GM19099 (cell line): ENCODE results near the gene KCNG2.

Experiments
- POLR2A ChIP-seq: IDR thresholded peaks from 3 replicates; pipeline ENCODE4 v1.6.1; 2011; ENCODE audit warnings: low read depth; ENCODE audit not compliant: insufficient read length; ENCODE audit errors: extremely low read depth

KCNG2 gene

GRCh38 chr18:79939096-79939495, 141.4 kb downstream of the KCNG2 start:
- no peak for TF ChIP-seq POLR2A

GRCh38 chr18:79940126-79940813, 142.5 kb downstream of the KCNG2 start:
- TF ChIP-seq POLR2A, result no peak

DNA sequence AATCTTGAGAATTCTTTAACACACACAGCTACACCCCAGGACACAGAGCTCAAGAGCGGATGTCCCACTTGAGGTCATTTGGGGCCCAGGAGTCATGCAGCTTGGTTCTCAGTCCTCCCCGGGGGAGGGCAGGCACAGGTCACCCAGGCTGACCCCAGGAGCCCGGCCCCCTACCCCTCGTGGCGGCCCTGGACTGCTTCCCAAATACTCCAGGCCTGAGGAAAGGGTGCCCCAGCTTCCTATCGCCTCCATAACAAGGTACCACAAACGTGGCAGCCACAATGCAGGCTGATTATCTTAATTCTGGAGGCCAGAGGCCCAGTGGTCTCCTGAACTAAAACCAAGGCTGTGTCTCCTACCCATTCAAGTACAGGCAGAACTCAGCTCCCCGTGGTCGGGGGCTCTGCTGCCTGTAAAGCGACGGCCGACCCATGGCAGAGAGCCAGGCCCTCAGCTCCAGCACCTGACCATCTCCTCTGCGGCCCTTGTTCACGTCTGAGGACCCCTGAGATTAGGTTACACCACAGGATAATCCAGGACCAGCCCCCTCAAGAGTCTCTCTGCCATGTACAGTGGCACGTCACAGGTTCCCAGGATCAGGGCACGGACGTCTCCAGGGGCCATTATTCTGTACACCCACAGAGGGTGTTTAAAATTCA, 143.2 kb downstream of the KCNG2 start:
- no peak for TF ChIP-seq POLR2A

- no peak for TF ChIP-seq POLR2A
Observed at GRCh38 chr18:79941473-79942119, 143.9 kb downstream of the KCNG2 start.

DNA sequence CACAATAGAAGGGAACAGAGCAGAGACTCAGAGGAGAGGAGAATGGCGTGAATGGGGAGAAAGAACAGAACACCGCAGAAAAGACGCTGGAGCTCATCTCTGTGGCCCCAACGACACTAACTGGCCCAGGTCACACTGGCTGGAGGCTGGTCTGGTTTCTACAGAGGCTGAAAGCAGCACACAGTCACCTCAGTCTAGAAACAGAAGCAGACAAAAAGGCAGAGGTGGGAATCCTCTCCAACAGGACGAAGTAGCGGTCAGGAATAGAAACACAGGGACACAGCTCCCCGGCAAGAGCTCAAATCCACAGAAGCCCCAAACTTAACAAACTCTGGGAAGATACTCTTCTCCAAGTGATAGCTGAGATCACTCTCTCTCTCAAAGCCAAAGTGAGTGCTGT, 144.5 kb downstream of the KCNG2 start:
- TF ChIP-seq POLR2A, result no peak

DNA sequence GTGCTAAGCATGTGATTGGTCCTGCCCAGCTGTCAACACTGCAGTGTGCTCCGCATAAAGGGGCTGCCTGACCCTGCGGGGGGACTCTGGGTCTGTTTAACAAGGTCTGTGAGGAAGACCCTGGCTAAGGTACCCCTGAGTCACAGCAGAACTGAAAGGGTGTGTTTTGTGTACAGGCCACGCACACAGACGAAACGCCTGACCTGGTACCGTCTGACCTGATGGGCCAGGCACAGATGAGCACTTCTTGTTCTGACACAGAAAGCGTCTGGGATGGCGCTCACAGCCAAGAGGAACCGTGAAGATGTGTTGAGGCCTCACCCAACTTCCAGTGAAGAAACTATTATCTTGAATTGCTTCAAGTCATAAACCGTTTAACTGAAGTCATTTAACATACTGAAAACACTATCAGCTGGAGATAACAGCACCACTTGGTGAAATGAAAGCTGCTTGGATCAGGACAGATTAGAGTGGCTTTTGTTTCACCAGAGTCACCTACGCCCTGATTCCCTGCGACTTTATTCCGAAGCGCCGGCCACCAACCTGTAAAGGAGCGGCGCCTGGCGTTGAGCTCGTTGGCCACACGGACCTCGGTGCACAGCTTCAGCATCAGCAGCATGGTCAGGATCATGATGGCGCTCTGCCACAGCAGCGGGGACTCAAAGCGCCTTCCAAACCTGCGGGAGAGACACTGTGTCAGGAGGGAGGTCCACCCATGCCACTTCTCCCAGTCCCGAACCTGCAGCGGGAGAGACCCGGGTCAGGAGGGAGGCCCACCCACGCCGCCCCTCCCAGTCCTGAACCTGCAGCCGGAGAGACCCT, 145.3 kb downstream of the KCNG2 start:
- TF ChIP-seq POLR2A, result no peak

DNA sequence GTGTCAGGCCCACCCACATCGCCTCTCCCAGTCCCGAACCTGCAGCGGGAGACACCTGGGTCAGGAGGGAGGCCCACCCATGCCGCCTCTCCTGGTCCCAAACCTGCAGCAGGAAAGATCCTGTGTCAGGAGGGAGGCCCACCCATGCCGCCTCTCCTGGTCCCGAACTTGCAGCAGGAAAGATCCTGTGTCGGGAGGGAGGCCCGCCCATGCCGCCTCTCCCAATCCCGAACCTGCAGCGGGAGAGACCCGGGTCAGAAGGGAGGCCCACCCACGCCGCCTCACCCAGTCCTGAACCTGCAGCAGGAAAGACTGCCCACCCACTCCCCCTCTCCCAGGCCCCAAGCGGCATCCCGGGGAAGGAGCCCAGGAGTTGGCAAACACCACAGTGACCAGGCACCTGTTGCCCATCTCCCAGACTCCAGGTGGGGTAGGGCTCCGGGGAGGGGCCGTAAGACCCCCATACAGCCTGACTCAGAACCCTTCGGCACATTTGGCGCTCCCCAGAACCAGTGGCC, 145.9 kb downstream of the KCNG2 start:
- TF ChIP-seq POLR2A, result no peak

GRCh38 chr18:79944126-79944731, 146.5 kb downstream of the KCNG2 start:
- no peak for TF ChIP-seq POLR2A

DNA sequence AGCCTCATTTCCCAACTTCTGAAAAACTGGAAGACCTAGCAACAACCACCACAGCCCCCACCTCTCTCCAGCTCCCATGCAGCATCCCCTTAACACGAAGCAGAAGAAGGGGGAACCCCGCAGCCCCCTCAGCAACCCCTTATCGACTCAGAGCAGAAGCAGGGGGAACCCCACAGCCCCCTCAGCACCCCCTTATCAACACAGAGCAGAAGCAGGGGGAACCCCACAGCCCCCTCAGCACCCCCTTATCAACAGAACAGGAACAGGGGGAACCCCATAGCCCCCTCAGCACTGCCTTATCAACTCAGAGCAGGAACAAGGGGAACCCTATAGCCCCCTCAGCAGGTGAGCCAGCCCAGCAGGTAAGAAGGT, 147.0 kb downstream of the KCNG2 start:
- no peak for TF ChIP-seq POLR2A

DNA sequence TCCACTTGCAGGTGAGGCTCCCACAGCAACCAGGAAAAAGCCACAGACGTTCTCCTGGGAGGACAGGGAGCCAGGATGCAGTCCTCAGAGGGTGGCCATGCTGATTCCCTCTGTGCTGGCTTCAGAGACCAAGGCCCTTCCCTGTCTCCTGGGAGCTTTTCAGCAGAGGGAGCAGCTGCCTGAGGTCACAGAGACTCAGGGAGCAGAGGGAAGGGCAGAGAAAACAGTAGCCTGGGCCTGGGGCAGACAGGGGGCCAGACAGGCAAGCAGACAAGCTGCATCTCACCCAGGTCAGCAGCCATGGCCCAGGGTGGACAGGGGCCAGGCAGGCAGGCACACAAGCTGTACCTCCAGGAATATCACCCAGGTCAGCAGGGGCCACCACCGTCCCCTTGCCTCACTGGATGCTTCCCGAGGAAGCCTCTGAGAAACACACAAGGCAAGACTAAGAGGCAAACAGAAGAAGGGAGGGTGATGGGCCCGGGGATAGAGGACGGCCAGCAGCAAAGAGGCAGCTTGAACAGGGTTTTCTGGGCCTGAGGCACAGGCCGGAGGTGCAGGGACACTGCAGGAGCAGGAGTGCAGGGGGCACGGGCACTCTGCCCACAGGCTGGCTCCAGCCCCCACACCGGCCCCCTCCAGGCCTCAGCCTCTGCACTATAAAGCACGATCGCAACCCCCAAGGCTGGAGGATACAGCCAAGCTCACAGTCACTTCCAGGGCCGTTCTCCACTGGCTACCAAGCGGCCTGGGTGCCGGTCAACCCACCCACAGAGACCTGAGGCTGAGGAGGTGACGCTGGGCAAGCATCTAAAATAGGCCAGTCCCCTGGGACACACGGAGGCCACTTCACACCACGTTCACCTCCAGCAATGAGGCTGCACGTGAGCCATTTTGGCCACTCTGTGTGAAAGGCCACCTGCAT, 147.6 kb downstream of the KCNG2 start:
- TF ChIP-seq POLR2A, result no peak

GRCh38 chr18:79947054-79947755, 149.5 kb downstream of the KCNG2 start:
- no peak for TF ChIP-seq POLR2A

DNA sequence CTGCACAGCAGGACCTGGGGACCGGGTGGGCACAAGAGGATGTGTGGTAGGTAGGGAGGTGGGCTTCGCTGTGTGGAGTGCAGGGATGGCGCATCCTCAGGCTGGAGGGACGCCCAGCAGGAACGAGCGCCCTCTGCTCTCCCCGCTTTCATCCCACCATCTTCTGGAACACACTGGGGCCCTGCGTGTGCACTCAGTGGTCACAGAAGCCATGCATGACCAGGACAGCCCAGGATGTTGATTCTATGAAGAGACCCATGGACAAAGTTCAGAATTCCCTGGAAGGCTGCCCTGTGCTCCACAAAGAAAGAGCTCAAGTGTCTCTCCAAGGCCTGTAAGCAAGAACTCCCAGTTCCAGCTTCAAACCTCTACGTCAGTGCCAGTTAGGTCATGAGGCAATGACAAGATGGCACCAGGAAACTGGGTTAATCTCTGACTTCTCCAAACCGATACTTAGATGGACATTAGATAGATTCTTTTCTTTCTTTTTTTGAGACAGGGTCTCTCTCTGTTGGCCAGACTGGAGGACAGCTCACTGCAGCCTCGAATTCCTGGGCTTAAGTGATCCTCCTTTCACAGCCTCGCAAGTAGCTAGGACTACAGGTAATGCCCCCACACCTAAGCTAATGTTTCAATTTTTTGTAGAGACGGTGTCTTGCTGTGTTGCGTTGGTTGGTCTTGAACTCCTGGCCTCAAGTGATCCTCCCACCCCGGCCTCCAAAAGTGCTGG, 150.3 kb downstream of the KCNG2 start:
- no peak for TF ChIP-seq POLR2A
